Mononuclear cell (primary cell): Measurements from ENCODE around the gene KIAA1958. TPM values are rescaled to one million over a fixed set of nuclear protein-coding genes. Genes with fewer than 3 reads are reported as not detected.
A peak's percentile ranks its signal among the peaks of the same experiment; 100 is the strongest.

Source experiments
- H3K27me3 ChIP-seq: 2 replicates; pipeline ENCODE4 v1.6.0; 2011; ENCODE audit warnings: low read length, control low read depth; ENCODE audit not compliant: insufficient read depth
- H3K4me1 ChIP-seq: 2 replicates; pipeline ENCODE4 v1.5.1; 2011; ENCODE audit warnings: mild to moderate bottlenecking, low read length, control low read depth; ENCODE audit not compliant: insufficient read depth
- H3K4me3 ChIP-seq: 2 replicates; pipeline ENCODE4 v1.5.1; 2011; ENCODE audit warnings: mild to moderate bottlenecking, low read length, moderate library complexity
- H3K9me3 ChIP-seq: 2 replicates; pipeline ENCODE4 v1.5.1; 2011; ENCODE audit warnings: low read depth, mild to moderate bottlenecking, control low read depth, low read length
- total RNA-seq: library from RNA; depleted of rRNA; stranded (reverse); fragments of >200 nt; gene quantifications from one replicate; pipeline ENCODE4 v1.2.3, GENCODE V29; 2012

KIAA1958 gene
- 5.4 TPM for total RNA-seq

GRCh38 chr9:112486221-112487007 is at the start of gene KIAA1958:
Gene KIAA1958 (plus strand): TSS chr9:112486827. CDS start chr9:112574081, 87,254 bp downstream.
- peaks cover 12% of the 10 kb centered on the region for H3K4me1 ChIP-seq
- no peaks in the 10 kb centered on the region for H3K27me3 ChIP-seq
- no peaks in the 10 kb centered on the region for H3K9me3 ChIP-seq
- peak within 1 kb of the TSS; percentile 74 for H3K4me3 ChIP-seq

GRCh38 chr9:112437406-112437805 is 49.2 kb upstream of the KIAA1958 start:
- Histone ChIP-seq H3K4me3 (no peak overlapping the region), H3K9me3 (no peaks in the 10 kb centered on the region), H3K27me3 (no peaks in the 10 kb centered on the region)

GRCh38 chr9:112439171-112439570 is 47.5 kb upstream of the KIAA1958 start:
- H3K27me3 ChIP-seq: no peaks in the 10 kb centered on the region
- H3K4me3 ChIP-seq: no peak overlapping the region
- no peaks in the 10 kb centered on the region for H3K9me3 ChIP-seq
- no peaks in the 10 kb centered on the region for H3K4me1 ChIP-seq

More at GRCh38 chr9:112437406-112437805, 49.2 kb upstream of the KIAA1958 start:
- no peaks in the 10 kb centered on the region for H3K4me1 ChIP-seq

GRCh38 chr9:112439825-112440224 is 46.8 kb upstream of the KIAA1958 start:
- Histone ChIP-seq H3K4me3 (no peak overlapping the region), H3K9me3 (no peaks in the 10 kb centered on the region), H3K4me1 (peaks cover 1% of the 10 kb centered on the region), H3K27me3 (no peaks in the 10 kb centered on the region)

GRCh38 chr9:112443200-112443599 is 43.4 kb upstream of the KIAA1958 start:
- no peaks in the 10 kb centered on the region for H3K27me3 ChIP-seq
- H3K4me3 ChIP-seq: no peak overlapping the region
- H3K4me1 ChIP-seq: peaks cover 20% of the 10 kb centered on the region
- H3K9me3 ChIP-seq: no peaks in the 10 kb centered on the region

- Histone ChIP-seq H3K4me1 (peaks cover 20% of the 10 kb centered on the region), H3K4me3 (no peak overlapping the region), H3K27me3 (no peaks in the 10 kb centered on the region), H3K9me3 (no peaks in the 10 kb centered on the region)
Measured at GRCh38 chr9:112443636-112444035, 43.0 kb upstream of the KIAA1958 start.

- H3K27me3 ChIP-seq: no peaks in the 10 kb centered on the region
- no peaks in the 10 kb centered on the region for H3K9me3 ChIP-seq
- no peak overlapping the region for H3K4me3 ChIP-seq
- peaks cover 20% of the 10 kb centered on the region for H3K4me1 ChIP-seq
Measured at GRCh38 chr9:112445196-112445595, 41.4 kb upstream of the KIAA1958 start.

- H3K4me3 ChIP-seq: no peak overlapping the region
- no peaks in the 10 kb centered on the region for H3K9me3 ChIP-seq
- H3K4me1 ChIP-seq: peaks cover 23% of the 10 kb centered on the region
- no peaks in the 10 kb centered on the region for H3K27me3 ChIP-seq
Measured at GRCh38 chr9:112446080-112446479, 40.5 kb upstream of the KIAA1958 start.

- H3K4me3 ChIP-seq: no peak overlapping the region
- H3K9me3 ChIP-seq: no peaks in the 10 kb centered on the region
- peaks cover 23% of the 10 kb centered on the region for H3K4me1 ChIP-seq
- no peaks in the 10 kb centered on the region for H3K27me3 ChIP-seq
Measured at GRCh38 chr9:112446526-112446925, 40.1 kb upstream of the KIAA1958 start.

GRCh38 chr9:112447283-112447761 is 39.3 kb upstream of the KIAA1958 start:
- H3K9me3 ChIP-seq: no peaks in the 10 kb centered on the region
- peaks cover 23% of the 10 kb centered on the region for H3K4me1 ChIP-seq
- H3K27me3 ChIP-seq: no peaks in the 10 kb centered on the region
- H3K4me3 ChIP-seq: no peak overlapping the region

- no peaks in the 10 kb centered on the region for H3K4me1 ChIP-seq
- H3K9me3 ChIP-seq: no peaks in the 10 kb centered on the region
- no peaks in the 10 kb centered on the region for H3K27me3 ChIP-seq
- no peak overlapping the region for H3K4me3 ChIP-seq
Measured at GRCh38 chr9:112462855-112463254, 23.8 kb upstream of the KIAA1958 start.

GRCh38 chr9:112465352-112465751 is 21.3 kb upstream of the KIAA1958 start:
- H3K9me3 ChIP-seq: no peaks in the 10 kb centered on the region
- no peaks in the 10 kb centered on the region for H3K27me3 ChIP-seq
- H3K4me3 ChIP-seq: no peak overlapping the region
- no peaks in the 10 kb centered on the region for H3K4me1 ChIP-seq

GRCh38 chr9:112472996-112473395 is 13.6 kb upstream of the KIAA1958 start:
- Histone ChIP-seq H3K4me3 (no peak overlapping the region), H3K9me3 (no peaks in the 10 kb centered on the region), H3K4me1 (no peaks in the 10 kb centered on the region), H3K27me3 (no peaks in the 10 kb centered on the region)

- Histone ChIP-seq H3K4me1 (no peaks in the 10 kb centered on the region), H3K27me3 (no peaks in the 10 kb centered on the region), H3K9me3 (no peaks in the 10 kb centered on the region), H3K4me3 (no peak overlapping the region)
Measured at GRCh38 chr9:112473986-112474385, 12.6 kb upstream of the KIAA1958 start.

- H3K4me3 ChIP-seq: no peak overlapping the region
- no peaks in the 10 kb centered on the region for H3K27me3 ChIP-seq
- no peaks in the 10 kb centered on the region for H3K4me1 ChIP-seq
- no peaks in the 10 kb centered on the region for H3K9me3 ChIP-seq
Measured at GRCh38 chr9:112475318-112475717, 11.3 kb upstream of the KIAA1958 start.

- Histone ChIP-seq H3K4me1 (no peaks in the 10 kb centered on the region), H3K27me3 (no peaks in the 10 kb centered on the region), H3K4me3 (no peak overlapping the region), H3K9me3 (no peaks in the 10 kb centered on the region)
Measured at GRCh38 chr9:112477330-112477729, 9.3 kb upstream of the KIAA1958 start.
